SU-DHL-6 (cell line): Measurements from ENCODE around the gene FAM98B.

Source experiments
- H2AFZ ChIP-seq: fragments of 200-600 bp; sonication (generic); 2 replicates; pipeline ENCODE4 v1.6.1; 2014; ENCODE audit warnings: low read depth, mild to moderate bottlenecking, moderate library complexity, mixed read lengths, antibody characterized with exemption, low read length; ENCODE audit not compliant: severe bottlenecking
- H3F3A ChIP-seq: fragments of 200-600 bp; shearing (Covaris generic); 2 replicates; pipeline ENCODE4 v1.6.0; 2016; ENCODE audit warnings: antibody characterized with exemption, mild to moderate bottlenecking; ENCODE audit not compliant: insufficient read depth
- H3K27ac ChIP-seq: fragments of 200-600 bp; sonication (generic); 2 replicates; pipeline ENCODE4 v1.5.1; 2016; ENCODE audit warnings: low read depth, mild to moderate bottlenecking, low read length, moderate library complexity, mixed read lengths
- H3K27me3 ChIP-seq: fragments of 200-600 bp; sonication (generic), shearing (Covaris generic); 2 replicates; pipeline ENCODE4 v1.6.0; 2014; ENCODE audit warnings: mild to moderate bottlenecking, low read length
- H3K36me3 ChIP-seq: fragments of 200-600 bp; sonication (generic); 2 replicates; pipeline ENCODE4 v1.6.1; 2014; ENCODE audit warnings: mild to moderate bottlenecking, low read length, mixed read lengths
- H3K4me2 ChIP-seq: fragments of 300-600, 200-600 bp; shearing (Covaris generic), sonication (generic); 2 replicates; pipeline ENCODE4 v1.6.0; 2014; ENCODE audit warnings: low read length, low read depth, mild to moderate bottlenecking; ENCODE audit not compliant: poor library complexity, severe bottlenecking
- H3K4me3 ChIP-seq: fragments of 200-600 bp; sonication (generic); 2 replicates; pipeline ENCODE4 v1.5.1; 2014; ENCODE audit warnings: antibody characterized with exemption, low read length, mild to moderate bottlenecking, mixed read lengths; ENCODE audit not compliant: insufficient read depth, poor library complexity, severe bottlenecking
- H3K79me2 ChIP-seq: fragments of 200-600 bp; sonication (generic); 2 replicates; pipeline ENCODE4 v1.6.1; 2014; ENCODE audit warnings: mild to moderate bottlenecking, low read length, moderate library complexity; ENCODE audit not compliant: insufficient read depth
- H3K9ac ChIP-seq: fragments of 200-600 bp; sonication (generic); 2 replicates; pipeline ENCODE4 v1.7.0; 2014; ENCODE audit warnings: mild to moderate bottlenecking, low read length
- H3K9me2 ChIP-seq: fragments of 200-600 bp; sonication (generic); replicated peaks from 2 replicates; pipeline ENCODE4 v1.6.1; 2014; ENCODE audit warnings: low read length; ENCODE audit not compliant: insufficient read depth
- H3K9me3 ChIP-seq: fragments of 200-600 bp; sonication (generic); 2 replicates; pipeline ENCODE4 v1.6.1; 2014; ENCODE audit warnings: low read length, mixed read lengths; ENCODE audit not compliant: insufficient read depth
- H4K20me1 ChIP-seq: fragments of 200-600 bp; sonication (generic); 2 replicates; pipeline ENCODE4 v1.6.1; 2014; ENCODE audit warnings: low read depth, mild to moderate bottlenecking, antibody characterized with exemption, low read length, moderate library complexity, mixed read lengths
- CTCF ChIP-seq: fragments of 200-600 bp; sonication (generic); IDR thresholded peaks from one replicate; pipeline ENCODE4 v1.5.1; 2017; ENCODE audit warnings: antibody characterized with exemption, mild to moderate bottlenecking, low read length, moderate library complexity; ENCODE audit not compliant: insufficient read depth, poor library complexity, severe bottlenecking
- EZH2phosphoT487 ChIP-seq: fragments of 200-600 bp; sonication (generic), shearing (Covaris generic); conservative IDR thresholded peaks from 2 replicates; pipeline ENCODE4 v1.6.1; 2018; ENCODE audit warnings: mild to moderate bottlenecking, antibody characterized with exemption, low read length, moderate library complexity, mixed read lengths

The FAM98B gene

GRCh38 chr15:38512901-38513300 is 59.0 kb downstream of the FAM98B start:
- H3K9me2 ChIP-seq = no peaks in the 10 kb centered on the region

GRCh38 chr15:38514601-38515000 is 60.7 kb downstream of the FAM98B start:
- Histone ChIP-seq H3K9ac (no peak overlapping the region), H3K27me3 (no peaks in the 10 kb centered on the region), H4K20me1 (no peaks in the 10 kb centered on the region), H3K79me2 (no peaks in the 10 kb centered on the region), H3F3A (no peaks in the 10 kb centered on the region), H3K9me3 (no peaks in the 10 kb centered on the region), H2AFZ (no peak overlapping the region), H3K9me2 (no peaks in the 10 kb centered on the region), H3K36me3 (no peaks in the 10 kb centered on the region), H3K27ac (no peak overlapping the region), H3K4me3 (no peak overlapping the region), H3K4me2 (no peak overlapping the region)
- TF ChIP-seq EZH2phosphoT487 = no peak
- TF ChIP-seq CTCF = no peak

More at GRCh38 chr15:38512901-38513300, 59.0 kb downstream of the FAM98B start:
- Histone ChIP-seq H3K27ac (no peak overlapping the region), H3K4me2 (no peak overlapping the region), H3K9me3 (no peaks in the 10 kb centered on the region), H4K20me1 (no peaks in the 10 kb centered on the region), H2AFZ (no peak overlapping the region), H3K27me3 (no peaks in the 10 kb centered on the region), H3F3A (no peaks in the 10 kb centered on the region), H3K4me3 (no peak overlapping the region), H3K79me2 (no peaks in the 10 kb centered on the region), H3K9ac (no peak overlapping the region), H3K36me3 (no peaks in the 10 kb centered on the region)
- TF ChIP-seq EZH2phosphoT487 (no peak), CTCF (no peak)

GRCh38 chr15:38516626-38517025 is 62.7 kb downstream of the FAM98B start:
- H3K9me2 ChIP-seq = no peaks in the 10 kb centered on the region
- no peak overlapping the region for H2AFZ ChIP-seq
- H3K9ac ChIP-seq = no peak overlapping the region
- H3K27ac ChIP-seq = no peak overlapping the region
- H3K9me3 ChIP-seq = no peaks in the 10 kb centered on the region
- no peak for TF ChIP-seq EZH2phosphoT487
- no peak for TF ChIP-seq CTCF
- H4K20me1 ChIP-seq = no peaks in the 10 kb centered on the region
- no peaks in the 10 kb centered on the region for H3K79me2 ChIP-seq
- H3K4me3 ChIP-seq = no peak overlapping the region
- no peaks in the 10 kb centered on the region for H3K36me3 ChIP-seq
- no peaks in the 10 kb centered on the region for H3F3A ChIP-seq
- H3K4me2 ChIP-seq = no peak overlapping the region
- no peaks in the 10 kb centered on the region for H3K27me3 ChIP-seq
